IPS-15b (cell line): ENCODE measurements around the gene SLC20A1.
"Not testable (repeated sequence)": the region's sequence is repeated elsewhere in the genome, so short reads cannot be mapped to it uniquely, and the experiment has no call there.

Experiments used
- H3K27me3 ChIP-seq: one replicate; pipeline ENCODE4 v1.6.1; 2013; ENCODE audit warnings: low read length; ENCODE audit not compliant: control insufficient read depth, insufficient read depth
- H3K36me3 ChIP-seq: one replicate; pipeline ENCODE4 v1.6.1; 2013; ENCODE audit warnings: low read length; ENCODE audit not compliant: control insufficient read depth, insufficient read depth
- H3K4me1 ChIP-seq: one replicate; pipeline ENCODE4 v1.6.1; 2013; ENCODE audit warnings: mild to moderate bottlenecking, low read length; ENCODE audit not compliant: control insufficient read depth, insufficient read depth
- H3K4me3 ChIP-seq: one replicate; pipeline ENCODE4 v1.5.1; 2013; ENCODE audit warnings: low read depth, low read length
- H3K9ac ChIP-seq: one replicate; pipeline ENCODE4 v1.6.1; 2013; ENCODE audit warnings: low read depth, mild to moderate bottlenecking, low read length
- H3K9me3 ChIP-seq: one replicate; pipeline ENCODE4 v1.6.1; 2013; ENCODE audit warnings: mild to moderate bottlenecking, low read length; ENCODE audit not compliant: control insufficient read depth, insufficient read depth

Gene SLC20A1

GRCh38 chr2:112658301-112658700, 12.6 kb downstream of the SLC20A1 start:
- Histone ChIP-seq H3K36me3 (peaks cover 31% of the 10 kb centered on the region), H3K9me3 (no peaks in the 10 kb centered on the region), H3K9ac (no peak overlapping the region), H3K4me3 (no peak overlapping the region), H3K27me3 (no peaks in the 10 kb centered on the region), H3K4me1 (no peaks in the 10 kb centered on the region)

GRCh38 chr2:112658839-112659667, 13.3 kb downstream of the SLC20A1 start:
- peaks cover 37% of the 10 kb centered on the region for H3K36me3 ChIP-seq
- H3K4me3 ChIP-seq = no peak overlapping the region
- no peaks in the 10 kb centered on the region for H3K4me1 ChIP-seq
- no peaks in the 10 kb centered on the region for H3K9me3 ChIP-seq
- H3K27me3 ChIP-seq = no peaks in the 10 kb centered on the region
- H3K9ac ChIP-seq = no peak overlapping the region

DNA sequence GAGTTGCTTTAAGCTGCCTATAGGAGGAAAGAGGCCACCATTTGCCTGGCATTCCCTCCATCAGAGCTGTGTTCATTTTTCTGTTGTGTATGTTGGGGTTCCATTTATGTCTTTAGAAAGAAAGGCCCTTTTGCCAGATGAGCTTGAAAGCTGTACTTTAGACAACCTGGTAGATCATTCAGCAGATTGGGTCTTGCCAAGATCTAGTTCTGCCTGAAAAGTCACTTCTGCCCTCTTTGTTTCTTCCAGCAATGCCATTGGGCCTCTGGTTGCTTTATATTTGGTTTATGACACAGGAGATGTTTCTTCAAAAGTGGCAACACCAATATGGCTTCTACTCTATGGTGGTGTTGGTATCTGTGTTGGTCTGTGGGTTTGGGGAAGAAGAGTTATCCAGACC, 14.4 kb downstream of the SLC20A1 start:
- Histone ChIP-seq H3K27me3 (no peaks in the 10 kb centered on the region), H3K9me3 (no peaks in the 10 kb centered on the region), H3K9ac (no peak overlapping the region), H3K4me1 (no peaks in the 10 kb centered on the region), H3K36me3 (peaks cover 37% of the 10 kb centered on the region), H3K4me3 (no peak overlapping the region)

DNA sequence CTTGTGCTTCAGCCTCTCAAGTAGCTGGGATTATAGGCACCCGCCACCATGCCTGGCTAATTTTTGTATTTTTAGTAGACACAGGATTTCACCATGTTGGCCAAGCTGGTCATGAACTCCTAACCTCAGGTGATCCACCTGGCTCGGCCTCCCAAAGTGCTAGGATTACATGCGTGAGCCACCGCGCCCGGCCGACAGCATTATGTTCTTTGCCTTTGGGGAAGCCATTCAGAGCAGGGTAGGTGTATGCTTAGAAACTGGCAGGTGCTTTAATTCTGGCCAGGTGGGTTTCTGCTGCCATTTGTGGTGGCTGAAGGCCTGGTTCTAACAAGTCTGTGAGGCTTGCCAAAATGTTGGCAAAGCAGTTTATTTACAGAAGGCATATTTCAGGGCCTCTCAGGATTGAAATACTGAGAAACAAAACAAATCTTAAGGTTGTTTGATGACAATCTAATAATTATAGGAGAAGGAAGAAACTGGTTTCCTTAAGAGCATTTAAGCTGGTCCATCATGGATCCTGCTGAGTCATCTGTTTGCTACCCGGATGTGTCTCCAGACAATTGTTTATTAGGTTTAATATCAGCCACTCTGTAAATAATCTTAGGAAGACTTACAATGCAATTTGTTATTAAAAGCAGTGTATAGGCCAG, 16.0 kb downstream of the SLC20A1 start:
- Histone ChIP-seq H3K4me1 (no peaks in the 10 kb centered on the region), H3K36me3 (peaks cover 37% of the 10 kb centered on the region), H3K4me3 (no peak overlapping the region), H3K9me3 (no peaks in the 10 kb centered on the region), H3K27me3 (no peaks in the 10 kb centered on the region), H3K9ac (no peak overlapping the region)

GRCh38 chr2:112662704-112663103, 17.0 kb downstream of the SLC20A1 start:
- H3K9me3 ChIP-seq = no peaks in the 10 kb centered on the region
- no peak overlapping the region for H3K9ac ChIP-seq
- H3K4me3 ChIP-seq = no peak overlapping the region
- H3K27me3 ChIP-seq = no peaks in the 10 kb centered on the region
- H3K4me1 ChIP-seq = no peaks in the 10 kb centered on the region
- peaks cover 37% of the 10 kb centered on the region for H3K36me3 ChIP-seq

- Histone ChIP-seq H3K27me3 (no peaks in the 10 kb centered on the region), H3K4me3 (no peak overlapping the region), H3K4me1 (no peaks in the 10 kb centered on the region), H3K9ac (no peak overlapping the region), H3K9me3 (no peaks in the 10 kb centered on the region), H3K36me3 (peaks cover 24% of the 10 kb centered on the region)
Measured at GRCh38 chr2:112664689-112665088, 18.9 kb downstream of the SLC20A1 start.

- H3K9ac ChIP-seq = no peak overlapping the region
- H3K9me3 ChIP-seq = no peaks in the 10 kb centered on the region
- H3K4me1 ChIP-seq = no peaks in the 10 kb centered on the region
- H3K27me3 ChIP-seq = no peaks in the 10 kb centered on the region
- no peak overlapping the region for H3K4me3 ChIP-seq
- peaks cover 20% of the 10 kb centered on the region for H3K36me3 ChIP-seq
Measured at GRCh38 chr2:112665113-112665780, 19.5 kb downstream of the SLC20A1 start.

DNA sequence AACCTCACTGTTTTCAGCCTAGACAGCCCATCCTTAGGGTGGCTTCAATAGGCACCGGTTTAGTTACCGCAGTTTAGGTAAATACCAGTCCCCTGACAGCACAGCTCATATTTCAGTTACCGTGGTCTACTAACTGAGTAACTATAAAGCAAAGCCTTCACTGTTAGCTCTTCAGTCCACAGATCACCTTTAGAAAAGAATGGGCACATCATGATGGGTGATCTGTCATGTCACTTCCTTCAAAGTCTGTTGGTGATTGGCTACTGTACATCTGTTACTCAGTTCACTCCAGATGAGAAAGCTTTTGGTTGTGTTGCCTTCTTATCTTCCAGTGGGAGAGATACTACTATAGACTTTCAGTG, 21.0 kb downstream of the SLC20A1 start:
- H3K36me3 ChIP-seq = peaks cover 14% of the 10 kb centered on the region
- no peak overlapping the region for H3K4me3 ChIP-seq
- H3K4me1 ChIP-seq = no peaks in the 10 kb centered on the region
- no peak overlapping the region for H3K9ac ChIP-seq
- no peaks in the 10 kb centered on the region for H3K9me3 ChIP-seq
- H3K27me3 ChIP-seq = no peaks in the 10 kb centered on the region

- peaks cover 11% of the 10 kb centered on the region for H3K36me3 ChIP-seq
- not testable (repeated sequence) for H3K9ac ChIP-seq, H3K4me1 ChIP-seq, H3K27me3 ChIP-seq, H3K9me3 ChIP-seq, H3K4me3 ChIP-seq
Measured at GRCh38 chr2:112667540-112667939, 21.8 kb downstream of the SLC20A1 start.

DNA sequence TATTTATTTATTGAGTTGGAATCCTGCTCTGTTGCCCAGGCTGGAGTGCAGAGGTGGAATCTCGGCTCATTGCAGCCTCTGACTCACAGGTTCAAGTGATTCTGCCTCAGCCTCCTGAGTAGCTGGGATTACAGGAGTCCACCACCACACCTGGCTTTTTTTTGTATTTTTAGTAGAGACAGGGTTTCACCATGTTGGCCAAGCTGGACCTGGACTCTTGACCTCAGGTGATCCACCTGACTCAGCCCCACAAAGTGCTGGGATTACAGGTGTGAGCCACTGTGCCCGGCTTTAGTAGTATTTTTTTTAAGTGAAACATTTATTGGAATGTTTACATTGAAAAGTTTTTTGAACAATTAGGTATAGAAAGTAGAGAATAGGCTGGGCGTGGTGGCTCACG, 23.9 kb downstream of the SLC20A1 start:
- H3K27me3 ChIP-seq = no peaks in the 10 kb centered on the region
- H3K9me3 ChIP-seq = no peaks in the 10 kb centered on the region
- no peak overlapping the region for H3K4me3 ChIP-seq
- H3K4me1 ChIP-seq = no peaks in the 10 kb centered on the region
- no peaks in the 10 kb centered on the region for H3K36me3 ChIP-seq
- H3K9ac ChIP-seq = no peak overlapping the region

DNA sequence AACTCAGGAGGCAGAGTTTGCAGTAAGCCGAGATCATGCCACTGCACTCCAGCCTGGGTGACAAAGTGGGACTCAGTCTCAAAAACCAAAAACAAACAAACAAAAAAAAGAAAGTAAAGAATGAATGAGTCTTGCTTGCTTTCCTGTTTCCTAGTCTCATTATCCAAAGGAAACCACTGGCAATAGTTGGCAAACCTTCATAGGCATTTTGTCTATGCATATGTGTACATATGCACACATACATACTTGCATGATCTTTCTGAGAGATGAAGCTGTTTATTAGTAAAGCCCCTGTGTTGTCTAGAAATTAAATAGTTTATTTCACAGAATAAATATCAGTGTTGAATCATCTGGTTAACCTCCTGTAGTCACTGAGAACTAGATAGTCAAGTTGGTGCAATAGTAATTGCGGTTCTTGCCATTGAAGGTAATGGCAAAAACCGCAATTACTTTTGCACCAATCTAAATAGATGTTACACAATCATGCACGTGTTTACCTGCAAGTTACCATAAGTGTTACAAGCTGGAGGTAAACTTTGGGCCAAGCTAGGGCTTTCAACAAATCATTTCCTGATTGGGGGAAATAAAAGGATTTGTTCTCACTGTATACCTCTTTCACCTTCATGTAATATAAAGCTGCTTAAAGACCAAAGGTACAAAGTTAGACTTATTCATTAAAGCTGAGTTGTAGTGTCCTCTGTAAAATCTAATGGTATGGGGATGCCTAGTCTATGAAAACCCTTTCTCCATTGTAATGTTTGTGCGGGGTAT, 24.7 kb downstream of the SLC20A1 start:
- H3K9me3 ChIP-seq = no peaks in the 10 kb centered on the region
- no peaks in the 10 kb centered on the region for H3K36me3 ChIP-seq
- H3K27me3 ChIP-seq = no peaks in the 10 kb centered on the region
- H3K4me3 ChIP-seq = no peak overlapping the region
- H3K9ac ChIP-seq = no peak overlapping the region
- no peaks in the 10 kb centered on the region for H3K4me1 ChIP-seq
